Measurements from ENCODE around the gene BTC.

BTC gene

DNA sequence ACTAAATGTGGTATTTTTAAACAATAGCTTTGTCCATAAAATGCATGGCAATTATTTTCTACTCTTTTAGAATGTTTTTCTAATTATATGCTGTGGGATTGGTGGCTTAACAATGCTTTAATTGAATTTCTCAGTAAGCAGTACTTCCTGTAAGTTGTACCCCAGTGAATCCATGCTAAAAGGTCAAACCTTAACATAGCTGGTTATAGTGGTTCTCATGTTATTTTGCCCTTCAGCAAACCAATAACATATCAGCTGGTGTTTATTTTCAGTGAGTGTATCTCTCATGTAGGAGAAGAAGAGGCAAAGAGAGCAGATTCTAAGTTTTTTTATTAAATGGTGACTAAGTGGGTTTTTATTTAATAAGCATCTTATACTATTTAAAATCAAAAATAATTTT, 41.5 kb downstream of the BTC start:
- Histone ChIP-seq H3K36me3 (replicated peaks; ENCODE audit: low read depth, low read length) (peaks cover 5% of the 10 kb centered on the region), H3K9me3 (ENCODE audit: insufficient read depth, low read length) (peaks cover 6% of the 10 kb centered on the region; the same call in 1 of the 2 replicates), H2AFZ (ENCODE audit: low read depth, low read length) (no peak overlapping the region), H3K9ac (ENCODE audit: low read length) (no peak overlapping the region), H3K4me1 (ENCODE audit: low read length) (peaks cover 10% of the 10 kb centered on the region), H3K79me2 (ENCODE audit: low read length) (no peaks in the 10 kb centered on the region), H3K27me3 (ENCODE audit: low read depth, low read length) (no peaks in the 10 kb centered on the region), H3K4me2 (ENCODE audit: low read length) (no peak overlapping the region), H3K4me3 (ENCODE audit: low read length) (no peak overlapping the region), H4K20me1 (ENCODE audit: insufficient read depth, low read length) (no peaks in the 10 kb centered on the region), H3K27ac (ENCODE audit: low read length) (no peak overlapping the region)
- TF ChIP-seq EZH2phosphoT487 (IDR thresholded peaks at IDR 0.05; ENCODE audit: low read depth): no peak
- TF ChIP-seq, protein P1, sequence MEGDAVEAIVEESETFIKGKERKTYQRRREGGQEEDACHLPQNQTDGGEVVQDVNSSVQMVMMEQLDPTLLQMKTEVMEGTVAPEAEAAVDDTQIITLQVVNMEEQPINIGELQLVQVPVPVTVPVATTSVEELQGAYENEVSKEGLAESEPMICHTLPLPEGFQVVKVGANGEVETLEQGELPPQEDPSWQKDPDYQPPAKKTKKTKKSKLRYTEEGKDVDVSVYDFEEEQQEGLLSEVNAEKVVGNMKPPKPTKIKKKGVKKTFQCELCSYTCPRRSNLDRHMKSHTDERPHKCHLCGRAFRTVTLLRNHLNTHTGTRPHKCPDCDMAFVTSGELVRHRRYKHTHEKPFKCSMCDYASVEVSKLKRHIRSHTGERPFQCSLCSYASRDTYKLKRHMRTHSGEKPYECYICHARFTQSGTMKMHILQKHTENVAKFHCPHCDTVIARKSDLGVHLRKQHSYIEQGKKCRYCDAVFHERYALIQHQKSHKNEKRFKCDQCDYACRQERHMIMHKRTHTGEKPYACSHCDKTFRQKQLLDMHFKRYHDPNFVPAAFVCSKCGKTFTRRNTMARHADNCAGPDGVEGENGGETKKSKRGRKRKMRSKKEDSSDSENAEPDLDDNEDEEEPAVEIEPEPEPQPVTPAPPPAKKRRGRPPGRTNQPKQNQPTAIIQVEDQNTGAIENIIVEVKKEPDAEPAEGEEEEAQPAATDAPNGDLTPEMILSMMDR (IDR thresholded peaks at IDR 0.05; ENCODE audit: low read depth, low read length): no peak

DNA sequence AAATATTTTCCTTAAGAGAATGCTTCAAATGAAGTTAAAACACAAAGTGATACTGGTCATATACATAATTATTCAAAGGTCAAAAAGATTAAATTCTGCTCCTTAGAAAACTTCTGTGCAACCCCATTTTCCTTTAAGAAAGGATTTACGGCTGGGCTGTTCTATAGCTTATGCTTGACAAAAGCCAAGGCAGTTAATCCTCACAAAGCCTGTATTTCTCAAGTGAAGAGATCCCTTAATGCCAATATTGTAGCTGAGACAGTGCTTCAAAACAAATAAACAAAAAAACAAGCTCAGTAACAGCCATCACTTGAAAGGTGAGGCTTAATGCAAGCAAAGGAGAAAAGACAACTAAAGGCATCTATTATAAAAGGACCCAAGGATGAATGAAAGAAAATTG, 42.5 kb downstream of the BTC start:
- H4K20me1 ChIP-seq (ENCODE audit: insufficient read depth, low read length): no peaks in the 10 kb centered on the region
- H3K36me3 ChIP-seq (replicated peaks; ENCODE audit: low read depth, low read length): peaks cover 5% of the 10 kb centered on the region
- H3K79me2 ChIP-seq (ENCODE audit: low read length): no peaks in the 10 kb centered on the region
- peaks cover 6% of the 10 kb centered on the region; the same call in 1 of the 2 replicates for H3K9me3 ChIP-seq (ENCODE audit: insufficient read depth, low read length)
- H3K9ac ChIP-seq (ENCODE audit: low read length): no peak overlapping the region
- TF ChIP-seq EZH2phosphoT487 (IDR thresholded peaks at IDR 0.05; ENCODE audit: low read depth): no peak
- TF ChIP-seq, protein P1 (IDR thresholded peaks at IDR 0.05; ENCODE audit: low read depth, low read length): no peak
- no peak overlapping the region for H3K27ac ChIP-seq (ENCODE audit: low read length)
- no peak overlapping the region for H3K4me2 ChIP-seq (ENCODE audit: low read length)
- H3K4me1 ChIP-seq (ENCODE audit: low read length): peaks cover 10% of the 10 kb centered on the region
- no peaks in the 10 kb centered on the region for H3K27me3 ChIP-seq (ENCODE audit: low read depth, low read length)
- no peak overlapping the region for H2AFZ ChIP-seq (ENCODE audit: low read depth, low read length)
- H3K4me3 ChIP-seq (ENCODE audit: low read length): no peak overlapping the region

DNA sequence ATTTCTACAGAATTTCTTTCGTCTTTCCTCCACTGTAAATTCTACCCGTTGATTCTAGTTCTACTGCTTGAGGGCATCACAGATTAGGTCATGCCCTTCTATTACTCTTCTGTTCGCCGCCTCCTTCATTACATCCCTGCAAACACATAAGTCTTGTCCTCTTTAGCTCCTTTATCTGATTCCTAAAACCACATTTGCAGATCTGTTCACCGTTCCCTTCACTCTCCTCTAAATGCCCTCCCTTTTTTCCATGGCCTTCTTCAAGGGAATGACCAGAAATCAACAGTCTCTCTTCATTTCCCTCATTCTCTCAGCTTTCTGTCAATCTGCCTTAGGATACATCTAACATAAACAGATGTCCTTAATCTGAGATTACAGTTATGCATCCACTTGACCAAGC, 43.1 kb downstream of the BTC start:
- Histone ChIP-seq H3K36me3 (replicated peaks; ENCODE audit: low read depth, low read length) (peaks cover 5% of the 10 kb centered on the region), H3K4me2 (ENCODE audit: low read length) (no peak overlapping the region), H3K27ac (ENCODE audit: low read length) (no peak overlapping the region), H3K9me3 (ENCODE audit: insufficient read depth, low read length) (peaks cover 6% of the 10 kb centered on the region; the same call in 1 of the 2 replicates), H3K4me1 (ENCODE audit: low read length) (peaks cover 10% of the 10 kb centered on the region), H2AFZ (ENCODE audit: low read depth, low read length) (no peak overlapping the region), H3K79me2 (ENCODE audit: low read length) (no peaks in the 10 kb centered on the region), H3K27me3 (ENCODE audit: low read depth, low read length) (no peaks in the 10 kb centered on the region), H3K9ac (ENCODE audit: low read length) (no peak overlapping the region), H4K20me1 (ENCODE audit: insufficient read depth, low read length) (no peaks in the 10 kb centered on the region), H3K4me3 (ENCODE audit: low read length) (no peak overlapping the region)
- TF ChIP-seq, protein P1 (IDR thresholded peaks at IDR 0.05; ENCODE audit: low read depth, low read length): no peak
- TF ChIP-seq EZH2phosphoT487 (IDR thresholded peaks at IDR 0.05; ENCODE audit: low read depth): no peak

DNA sequence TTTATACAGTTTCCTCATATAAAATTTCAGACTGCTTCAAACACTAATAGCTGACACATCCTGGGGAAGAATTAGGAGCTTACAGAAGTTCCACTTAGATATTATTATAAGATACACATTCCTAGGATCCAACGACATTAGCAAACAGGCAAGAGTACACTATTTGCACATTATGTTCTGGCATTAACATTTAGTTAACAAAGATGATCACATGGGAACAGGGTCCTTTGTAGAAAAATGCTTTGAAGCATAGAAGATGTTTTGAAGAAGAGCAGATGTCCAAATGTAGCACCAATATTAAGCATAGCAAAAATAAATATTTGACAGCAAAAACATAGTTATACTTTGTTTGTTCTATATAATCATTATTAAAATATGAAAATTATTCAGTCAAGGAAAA, 52.1 kb downstream of the BTC start:
- Histone ChIP-seq H3K79me2 (ENCODE audit: low read length) (no peaks in the 10 kb centered on the region), H3K4me2 (ENCODE audit: low read length) (no peak overlapping the region), H3K9me3 (ENCODE audit: insufficient read depth, low read length) (no peaks in the 10 kb centered on the region), H3K9ac (ENCODE audit: low read length) (no peak overlapping the region), H3K27ac (ENCODE audit: low read length) (no peak overlapping the region), H2AFZ (ENCODE audit: low read depth, low read length) (no peak overlapping the region), H4K20me1 (ENCODE audit: insufficient read depth, low read length) (no peaks in the 10 kb centered on the region), H3K27me3 (ENCODE audit: low read depth, low read length) (no peaks in the 10 kb centered on the region), H3K4me3 (ENCODE audit: low read length) (no peak overlapping the region), H3K4me1 (ENCODE audit: low read length) (no peaks in the 10 kb centered on the region), H3K36me3 (replicated peaks; ENCODE audit: low read depth, low read length) (no peaks in the 10 kb centered on the region)
- TF ChIP-seq, protein P1 (IDR thresholded peaks at IDR 0.05; ENCODE audit: low read depth, low read length): no peak

All from OCI-LY3 (cell line).